ENCODE data around the gene VPS4B. TPM values are rescaled to one million over a fixed set of nuclear protein-coding genes. Genes with fewer than 3 reads are reported as not detected.

Gene VPS4B
- total RNA-seq, 1 experiment from 2014 or later = 35.0 TPM

GRCh38 chr18:63367053-63367953 is 55.0 kb downstream of the VPS4B start, which contains the start of gene KDSR:
Gene KDSR (minus strand): TSS chr18:63367206. CDS start chr18:63367118, 88 bp downstream.
- Mint-ChIP-seq H3K36me3 (ENCODE audit: insufficient read depth, unreplicated experiment) (no peaks in the 10 kb centered on the region), H3K4me3 (ENCODE audit: unreplicated experiment) (peak within 1 kb of the TSS; percentile 94), H3K27me3 (ENCODE audit: insufficient read depth, unreplicated experiment) (no peaks in the 10 kb centered on the region), H3K9me3 (ENCODE audit: unreplicated experiment) (no peaks in the 10 kb centered on the region), H3K27ac (ENCODE audit: unreplicated experiment) (peak within 1 kb of the TSS; percentile 85), H3K4me1 (ENCODE audit: low read depth, unreplicated experiment) (no peaks in the 10 kb centered on the region)
- Histone ChIP-seq H3K9me3 (no peaks in the 10 kb centered on the region), H3K36me3 (ENCODE audit: control insufficient read depth, insufficient read depth, low read length) (no peaks in the 10 kb centered on the region), H3K4me3 (ENCODE audit: low read depth, low read length) (peak within 1 kb of the TSS; percentile 46), H3K27me3 (replicated peaks; ENCODE audit: control insufficient read depth, insufficient read depth, low read length) (no peaks in the 10 kb centered on the region), H3K4me1 (no peaks in the 10 kb centered on the region)
- POLR2A ChIA-PET = interaction anchor here (0.6 kb wide), 1 partner anchor 162 kb away, joined by 3 read pairs; no protein-coding TSS in a partner anchor
- CTCF ChIA-PET = no interaction called here
- intact Hi-C loops (cut with micrococcal nuclease; ENCODE audit: unreplicated experiment) = loop anchor here (1.0 kb wide), 1 partner anchor 55 kb away; the partner anchor contains the start of gene VPS4B
- peak; percentile 93 to 94 for DNase-seq
- TF ChIP-seq CTCF (IDR thresholded peaks at IDR 0.05; ENCODE audit: insufficient read depth in 1 of 2, low read depth in 1 of 2, low read length in 1 of 2, severe bottlenecking in 1 of 2, unreplicated experiment in 1 of 2) = no peak
- TSS peak; percentile 71 for BruUV-seq (replicated peaks)

- peak; percentile 37 to 39 for DNase-seq
- Mint-ChIP-seq H3K36me3 (ENCODE audit: insufficient read depth, unreplicated experiment) (no peaks in the 10 kb centered on the region), H3K27ac (ENCODE audit: unreplicated experiment) (peak overlapping the region; percentile 85), H3K27me3 (ENCODE audit: insufficient read depth, unreplicated experiment) (no peaks in the 10 kb centered on the region), H3K4me1 (ENCODE audit: low read depth, unreplicated experiment) (no peaks in the 10 kb centered on the region), H3K4me3 (ENCODE audit: unreplicated experiment) (peak overlapping the region; percentile 94), H3K9me3 (ENCODE audit: unreplicated experiment) (no peaks in the 10 kb centered on the region)
- Histone ChIP-seq H3K4me3 (ENCODE audit: low read depth, low read length) (peak overlapping the region; percentile 46), H3K9me3 (no peaks in the 10 kb centered on the region), H3K27me3 (replicated peaks; ENCODE audit: control insufficient read depth, insufficient read depth, low read length) (no peaks in the 10 kb centered on the region), H3K4me1 (no peaks in the 10 kb centered on the region), H3K36me3 (ENCODE audit: control insufficient read depth, insufficient read depth, low read length) (no peaks in the 10 kb centered on the region)
- intact Hi-C loops (cut with micrococcal nuclease; ENCODE audit: unreplicated experiment) = loop anchor here (1.0 kb wide), 1 partner anchor 56 kb away; the partner anchor contains the start of gene VPS4B
- BruUV-seq (replicated peaks) = TSS peak; percentile 42
- TF ChIP-seq CTCF (IDR thresholded peaks at IDR 0.05; ENCODE audit: insufficient read depth in 1 of 2, low read depth in 1 of 2, low read length in 1 of 2, severe bottlenecking in 1 of 2, unreplicated experiment in 1 of 2) = no peak
- CTCF ChIA-PET = no interaction called here
- POLR2A ChIA-PET = interaction anchor here (0.6 kb wide), 1 partner anchor 161 kb away, joined by 3 read pairs; no protein-coding TSS in a partner anchor
These were observed 55.8 kb downstream of the VPS4B start for GRCh38 chr18:63366213-63367052.

- ChIA-PET CTCF (no interaction called here), POLR2A (interaction anchor here (0.6 kb wide), 1 partner anchor 56 kb away, joined by 3 read pairs; no protein-coding TSS in a partner anchor)
- Mint-ChIP-seq H3K27ac (ENCODE audit: unreplicated experiment) (peak overlapping the region; percentile 85), H3K9me3 (ENCODE audit: unreplicated experiment) (no peaks in the 10 kb centered on the region), H3K4me1 (ENCODE audit: low read depth, unreplicated experiment) (no peaks in the 10 kb centered on the region), H3K4me3 (ENCODE audit: unreplicated experiment) (peak overlapping the region; percentile 94), H3K36me3 (ENCODE audit: insufficient read depth, unreplicated experiment) (no peaks in the 10 kb centered on the region), H3K27me3 (ENCODE audit: insufficient read depth, unreplicated experiment) (no peaks in the 10 kb centered on the region)
- no peaks in the 10 kb centered on the region for H3K4me1 ChIP-seq
- TF ChIP-seq CTCF (IDR thresholded peaks at IDR 0.05; ENCODE audit: insufficient read depth in 1 of 2, low read depth in 1 of 2, low read length in 1 of 2, severe bottlenecking in 1 of 2, unreplicated experiment in 1 of 2) = no peak
- no peaks in the 10 kb centered on the region for H3K27me3 ChIP-seq (replicated peaks; ENCODE audit: control insufficient read depth, insufficient read depth, low read length)
- H3K9me3 ChIP-seq = no peaks in the 10 kb centered on the region
- BruUV-seq (replicated peaks) = no TSS peak
- no peaks in the 10 kb centered on the region for H3K36me3 ChIP-seq (ENCODE audit: control insufficient read depth, insufficient read depth, low read length)
- peak overlapping the region; percentile 46 for H3K4me3 ChIP-seq (ENCODE audit: low read depth, low read length)
- intact Hi-C loops (cut with micrococcal nuclease; ENCODE audit: unreplicated experiment) = no loop called here
- no peak for DNase-seq
These were observed 56.4 kb downstream of the VPS4B start for GRCh38 chr18:63365876-63366212.
